Activated CD8-positive, alpha-beta memory T cell treated with anti-CD3 and anti-CD28 coated beads, Interleukin-2, amount 50 U/mL, for 1 hour (primary cell): Measurements from ENCODE around the gene HBQ1.
"Not testable (repeated sequence)": the region's sequence is repeated elsewhere in the genome, so short reads cannot be mapped to it uniquely, and the experiment has no call there.

Experiments used
- DNase-seq: peaks from one replicate; pipeline ENCODE4 v3.0.0-alpha.2; 2020; ENCODE audit errors: extremely low read depth

The HBQ1 gene

DNA sequence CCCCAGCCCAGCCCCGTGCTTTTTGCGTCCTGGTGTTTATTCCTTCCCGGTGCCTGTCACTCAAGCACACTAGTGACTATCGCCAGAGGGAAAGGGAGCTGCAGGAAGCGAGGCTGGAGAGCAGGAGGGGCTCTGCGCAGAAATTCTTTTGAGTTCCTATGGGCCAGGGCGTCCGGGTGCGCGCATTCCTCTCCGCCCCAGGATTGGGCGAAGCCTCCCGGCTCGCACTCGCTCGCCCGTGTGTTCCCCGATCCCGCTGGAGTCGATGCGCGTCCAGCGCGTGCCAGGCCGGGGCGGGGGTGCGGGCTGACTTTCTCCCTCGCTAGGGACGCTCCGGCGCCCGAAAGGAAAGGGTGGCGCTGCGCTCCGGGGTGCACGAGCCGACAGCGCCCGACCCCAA is 4.3 kb upstream of the HBQ1 start:
- DNase-seq: not testable (repeated sequence)

DNA sequence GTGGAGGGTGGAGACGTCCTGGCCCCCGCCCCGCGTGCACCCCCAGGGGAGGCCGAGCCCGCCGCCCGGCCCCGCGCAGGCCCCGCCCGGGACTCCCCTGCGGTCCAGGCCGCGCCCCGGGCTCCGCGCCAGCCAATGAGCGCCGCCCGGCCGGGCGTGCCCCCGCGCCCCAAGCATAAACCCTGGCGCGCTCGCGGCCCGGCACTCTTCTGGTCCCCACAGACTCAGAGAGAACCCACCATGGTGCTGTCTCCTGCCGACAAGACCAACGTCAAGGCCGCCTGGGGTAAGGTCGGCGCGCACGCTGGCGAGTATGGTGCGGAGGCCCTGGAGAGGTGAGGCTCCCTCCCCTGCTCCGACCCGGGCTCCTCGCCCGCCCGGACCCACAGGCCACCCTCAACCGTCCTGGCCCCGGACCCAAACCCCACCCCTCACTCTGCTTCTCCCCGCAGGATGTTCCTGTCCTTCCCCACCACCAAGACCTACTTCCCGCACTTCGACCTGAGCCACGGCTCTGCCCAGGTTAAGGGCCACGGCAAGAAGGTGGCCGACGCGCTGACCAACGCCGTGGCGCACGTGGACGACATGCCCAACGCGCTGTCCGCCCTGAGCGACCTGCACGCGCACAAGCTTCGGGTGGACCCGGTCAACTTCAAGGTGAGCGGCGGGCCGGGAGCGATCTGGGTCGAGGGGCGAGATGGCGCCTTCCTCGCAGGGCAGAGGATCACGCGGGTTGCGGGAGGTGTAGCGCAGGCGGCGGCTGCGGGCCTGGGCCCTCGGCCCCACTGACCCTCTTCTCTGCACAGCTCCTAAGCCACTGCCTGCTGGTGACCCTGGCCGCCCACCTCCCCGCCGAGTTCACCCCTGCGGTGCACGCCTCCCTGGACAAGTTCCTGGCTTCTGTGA is 3.5 kb upstream of the HBQ1 start, which contains the start of gene HBA1:
HBA1 (plus strand) TSS at position 204 of the 906 bp plus-strand sequence; CDS start at position 241, 37 bp downstream.
- DNase-seq: not testable (repeated sequence)

DNA sequence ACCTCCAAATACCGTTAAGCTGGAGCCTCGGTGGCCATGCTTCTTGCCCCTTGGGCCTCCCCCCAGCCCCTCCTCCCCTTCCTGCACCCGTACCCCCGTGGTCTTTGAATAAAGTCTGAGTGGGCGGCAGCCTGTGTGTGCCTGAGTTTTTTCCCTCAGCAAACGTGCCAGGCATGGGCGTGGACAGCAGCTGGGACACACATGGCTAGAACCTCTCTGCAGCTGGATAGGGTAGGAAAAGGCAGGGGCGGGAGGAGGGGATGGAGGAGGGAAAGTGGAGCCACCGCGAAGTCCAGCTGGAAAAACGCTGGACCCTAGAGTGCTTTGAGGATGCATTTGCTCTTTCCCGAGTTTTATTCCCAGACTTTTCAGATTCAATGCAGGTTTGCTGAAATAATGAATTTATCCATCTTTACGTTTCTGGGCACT is 2.9 kb upstream of the HBQ1 start:
- DNase-seq: no peak

DNA sequence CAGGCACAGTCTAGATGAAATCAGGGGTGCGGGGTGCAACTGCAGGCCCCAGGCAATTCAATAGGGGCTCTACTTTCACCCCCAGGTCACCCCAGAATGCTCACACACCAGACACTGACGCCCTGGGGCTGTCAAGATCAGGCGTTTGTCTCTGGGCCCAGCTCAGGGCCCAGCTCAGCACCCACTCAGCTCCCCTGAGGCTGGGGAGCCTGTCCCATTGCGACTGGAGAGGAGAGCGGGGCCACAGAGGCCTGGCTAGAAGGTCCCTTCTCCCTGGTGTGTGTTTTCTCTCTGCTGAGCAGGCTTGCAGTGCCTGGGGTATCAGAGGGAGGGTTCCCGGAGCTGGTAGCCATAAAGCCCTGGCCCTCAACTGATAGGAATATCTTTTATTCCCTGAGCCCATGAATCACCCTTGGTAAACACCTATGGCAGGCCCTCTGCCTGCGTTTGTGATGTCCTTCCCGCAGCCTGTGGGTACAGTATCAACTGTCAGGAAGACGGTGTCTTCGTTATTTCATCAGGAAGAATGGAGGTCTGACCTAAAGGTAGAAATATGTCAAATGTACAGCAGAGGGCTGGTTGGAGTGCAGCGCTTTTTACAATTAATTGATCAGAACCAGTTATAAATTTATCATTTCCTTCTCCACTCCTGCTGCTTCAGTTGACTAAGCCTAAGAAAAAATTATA is 2.1 kb upstream of the HBQ1 start:
- DNase-seq: no peak

DNA sequence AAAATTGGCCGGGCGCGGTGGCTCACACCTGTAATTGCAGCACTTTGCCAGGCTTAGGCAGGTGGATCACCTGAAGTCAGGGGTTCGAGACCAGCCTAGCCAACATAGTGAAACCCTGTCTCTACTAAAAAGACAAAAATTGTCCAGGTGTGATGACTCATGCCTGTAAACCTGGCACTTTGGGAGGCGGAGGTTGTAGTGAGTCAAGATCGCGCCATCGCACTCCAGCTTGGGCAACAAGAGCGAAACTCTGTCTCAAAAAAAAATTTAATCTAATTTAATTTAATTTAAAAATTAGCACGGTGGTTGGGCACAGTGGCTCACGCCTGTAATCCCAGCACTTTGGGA is 1.6 kb upstream of the HBQ1 start:
- DNase-seq: no peak

DNA sequence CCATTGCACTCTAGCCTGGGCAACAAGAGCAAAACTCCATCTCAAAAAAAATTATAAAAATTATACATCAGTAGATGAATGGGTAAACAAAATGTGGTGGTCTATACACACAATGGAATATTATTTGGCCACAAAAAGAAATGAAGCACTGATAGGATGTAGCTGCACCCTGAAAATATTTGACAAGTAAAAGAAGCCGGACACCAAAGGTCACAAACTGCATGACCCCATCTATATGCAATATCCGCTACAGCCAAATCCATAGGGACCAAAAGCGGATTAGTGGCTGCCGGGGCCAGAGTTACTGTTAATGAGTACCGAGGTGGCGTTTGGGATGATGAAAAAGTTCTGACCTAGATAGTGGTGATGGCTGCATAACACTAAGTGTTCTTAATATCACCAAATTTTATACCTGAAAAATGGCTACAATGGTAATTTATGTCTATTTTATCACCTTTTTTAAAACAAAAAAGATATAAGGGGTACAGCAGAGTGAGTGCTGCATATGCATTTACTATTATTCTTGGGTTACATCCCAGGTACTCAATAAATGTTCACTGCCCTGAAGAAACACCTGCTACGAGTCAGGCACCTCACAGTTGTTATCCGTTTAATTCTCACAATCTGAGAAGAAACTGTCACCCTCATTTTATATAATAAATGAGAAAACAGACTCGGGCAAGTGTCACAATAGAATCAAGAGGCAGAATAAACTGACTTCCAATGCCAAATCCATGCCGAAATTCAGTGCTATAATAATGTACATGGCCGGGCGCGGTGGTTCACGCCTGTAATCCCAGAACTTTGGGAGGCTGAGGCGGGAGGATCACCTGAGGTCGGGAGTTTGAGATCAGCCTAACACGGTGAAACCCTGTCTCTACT is 807 bp upstream of the HBQ1 start:
- DNase-seq: no peak

DNA sequence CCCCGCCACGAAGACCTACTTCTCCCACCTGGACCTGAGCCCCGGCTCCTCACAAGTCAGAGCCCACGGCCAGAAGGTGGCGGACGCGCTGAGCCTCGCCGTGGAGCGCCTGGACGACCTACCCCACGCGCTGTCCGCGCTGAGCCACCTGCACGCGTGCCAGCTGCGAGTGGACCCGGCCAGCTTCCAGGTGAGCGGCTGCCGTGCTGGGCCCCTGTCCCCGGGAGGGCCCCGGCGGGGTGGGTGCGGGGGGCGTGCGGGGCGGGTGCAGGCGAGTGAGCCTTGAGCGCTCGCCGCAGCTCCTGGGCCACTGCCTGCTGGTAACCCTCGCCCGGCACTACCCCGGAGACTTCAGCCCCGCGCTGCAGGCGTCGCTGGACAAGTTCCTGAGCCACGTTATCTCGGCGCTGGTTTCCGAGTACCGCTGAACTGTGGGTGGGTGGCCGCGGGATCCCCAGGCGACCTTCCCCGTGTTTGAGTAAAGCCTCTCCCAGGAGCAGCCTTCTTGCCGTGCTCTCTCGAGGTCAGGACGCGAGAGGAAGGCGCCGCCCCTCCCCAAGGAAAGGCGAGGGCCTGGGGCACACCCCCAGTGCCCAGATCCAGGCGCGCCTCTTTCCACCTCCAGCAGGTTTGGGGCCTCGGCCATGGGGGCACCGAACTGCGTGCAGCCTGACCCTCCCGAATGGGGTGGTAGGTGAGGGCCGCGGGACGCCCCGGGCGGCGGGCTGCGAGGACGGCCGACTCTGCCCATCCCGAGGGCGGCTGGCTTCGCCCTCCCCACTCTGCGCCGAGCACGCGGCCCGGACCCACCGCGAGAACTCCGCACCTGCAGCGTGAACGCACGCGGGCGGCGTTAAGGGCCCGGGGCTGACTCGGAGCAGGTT is 664 bp downstream of the HBQ1 start:
- no peak for DNase-seq

DNA sequence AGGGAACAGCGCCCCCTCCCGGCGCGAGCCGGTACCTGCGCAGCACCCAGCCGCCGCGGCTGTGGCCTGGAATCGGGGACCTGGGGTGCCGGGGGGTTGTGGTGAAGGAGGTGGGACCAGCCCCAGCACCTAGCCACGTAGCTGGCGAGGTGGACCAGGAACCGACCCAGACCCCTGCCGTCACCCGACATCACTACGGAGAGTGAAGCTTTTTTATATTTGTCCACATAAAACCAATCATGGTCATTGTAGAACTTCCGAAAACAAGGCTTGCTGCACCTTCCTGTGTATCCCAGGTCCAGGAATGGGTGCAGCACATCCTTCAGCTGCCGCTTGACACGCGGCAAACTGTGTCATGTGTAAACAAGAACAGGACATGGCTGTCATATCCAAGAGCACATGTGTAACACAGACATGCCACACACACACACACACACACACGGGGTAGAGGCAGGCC is 1.3 kb downstream of the HBQ1 start:
- peak; percentile 47 for DNase-seq

DNA sequence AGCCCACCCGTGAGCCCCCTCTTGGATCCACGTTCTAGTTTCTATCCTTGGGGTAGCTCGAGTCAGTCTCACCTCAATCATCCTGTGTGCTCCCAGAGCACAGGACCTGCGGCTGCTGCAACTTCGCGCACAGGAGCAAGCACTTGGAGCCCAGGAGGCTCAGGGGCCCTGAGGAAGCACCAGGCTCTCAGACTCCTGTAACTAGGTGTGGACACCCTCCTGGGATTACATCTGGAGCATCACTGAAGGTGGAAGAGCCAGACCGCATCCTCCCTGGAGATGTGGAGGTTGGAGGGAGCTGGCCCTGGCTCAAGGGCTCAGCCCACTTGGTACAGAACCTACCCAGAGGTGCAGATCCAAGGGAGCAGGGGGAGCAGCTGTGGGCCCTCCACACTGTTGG is 2.7 kb downstream of the HBQ1 start:
- DNase-seq: no peak

DNA sequence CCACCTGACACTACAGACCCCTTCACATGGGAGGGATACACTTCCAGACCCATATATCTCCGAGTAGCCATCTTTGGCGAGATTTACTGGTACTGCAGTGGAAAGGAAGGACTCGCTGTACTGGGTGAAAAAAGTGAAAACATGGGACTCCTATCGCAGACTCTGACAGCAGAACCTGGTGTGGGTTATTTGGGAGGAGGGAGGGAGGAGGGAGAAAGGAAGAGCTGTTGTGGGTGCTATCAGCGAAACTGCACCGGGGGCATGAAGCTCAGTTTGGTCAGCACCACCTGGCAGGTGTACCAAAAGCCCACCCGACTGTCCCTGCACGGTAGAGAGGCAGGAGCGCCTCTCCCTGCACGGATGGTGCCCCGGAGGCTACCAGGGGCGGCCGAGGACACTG is 5.0 kb downstream of the HBQ1 start:
- no peak for DNase-seq

DNA sequence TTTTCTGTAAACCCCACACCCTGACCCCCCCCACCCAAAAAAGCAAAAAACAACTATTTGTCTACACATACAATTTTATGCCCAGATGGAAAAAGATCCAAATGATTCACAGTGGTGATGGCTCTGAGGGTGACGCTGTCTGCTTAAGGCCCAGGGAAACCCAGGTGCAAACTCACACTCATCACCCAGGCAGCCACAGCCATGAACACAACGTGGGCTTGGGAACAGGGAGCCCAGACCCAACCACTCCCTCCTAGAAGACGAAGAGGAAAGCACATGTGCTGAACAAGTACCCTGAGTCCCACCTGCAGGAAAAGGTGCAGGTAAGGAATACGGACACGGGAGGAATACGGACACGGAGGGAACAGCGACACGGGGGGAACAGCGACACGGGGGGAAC is 5.4 kb downstream of the HBQ1 start:
- no peak for DNase-seq

DNA sequence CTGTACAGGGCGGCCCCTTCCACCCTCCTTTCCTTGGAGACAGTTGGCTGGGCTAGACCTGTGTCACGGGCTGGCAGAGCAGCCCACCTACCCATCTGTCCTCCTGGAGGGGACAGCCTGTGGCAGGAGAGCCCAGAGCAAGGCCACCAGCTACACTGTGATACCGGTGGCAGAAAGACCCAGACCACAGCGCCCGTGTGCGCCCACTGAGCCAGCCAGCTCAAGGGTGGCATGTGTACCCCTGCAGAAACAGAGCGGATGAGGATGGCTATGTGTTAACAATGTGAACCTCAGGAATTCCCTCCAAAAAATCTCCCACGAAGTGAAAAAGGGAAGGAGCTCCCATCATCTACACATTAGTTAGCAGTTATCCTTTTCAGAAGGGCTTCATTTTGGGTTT is 7.1 kb downstream of the HBQ1 start:
- no peak for DNase-seq

DNA sequence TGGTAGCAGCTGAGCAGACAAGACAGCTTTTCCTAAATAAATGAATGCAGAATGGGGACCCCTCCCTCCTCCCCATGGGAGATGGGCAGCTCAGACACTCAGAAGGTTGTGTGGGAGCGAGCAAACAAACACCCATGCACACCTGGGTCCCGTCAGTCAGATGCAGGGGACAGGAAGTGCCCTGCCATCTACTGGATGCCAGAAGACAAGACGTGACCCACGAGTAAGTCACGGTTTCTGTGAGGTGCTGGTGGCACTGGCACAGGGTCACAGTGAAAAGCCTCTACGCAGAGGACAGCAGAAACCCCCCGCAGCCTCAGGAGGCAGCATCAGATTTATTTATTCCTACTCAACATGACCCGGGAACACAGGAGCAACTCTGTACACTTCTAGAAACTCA is 8.4 kb downstream of the HBQ1 start:
- DNase-seq: no peak

DNA sequence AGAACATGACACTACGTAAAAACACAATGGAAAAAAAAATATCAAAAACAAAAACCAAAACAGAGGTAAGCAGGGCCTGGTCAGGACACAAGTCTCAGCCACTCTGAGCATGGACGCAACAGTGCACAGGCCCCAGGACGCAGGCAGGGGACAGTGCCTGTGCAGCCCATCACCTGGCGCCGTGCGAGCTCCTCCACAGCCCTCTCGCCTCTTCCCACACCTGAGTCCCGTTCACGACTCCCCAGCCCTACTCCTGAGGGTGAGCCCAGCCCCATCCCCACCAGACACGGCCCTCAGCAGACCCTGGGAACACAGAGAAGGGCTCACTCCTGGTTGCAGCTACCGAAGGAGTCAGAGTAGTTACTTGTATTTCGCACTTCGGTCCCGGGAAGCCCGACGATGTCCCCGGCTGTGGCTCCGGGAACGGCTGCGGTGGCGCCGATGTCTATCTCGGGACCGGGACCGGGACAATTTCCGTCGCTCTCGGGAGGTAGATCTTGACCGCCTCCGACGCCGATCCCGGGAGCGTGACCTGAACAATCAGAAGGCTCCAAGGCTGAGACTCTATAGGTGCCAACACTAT is 9.4 kb downstream of the HBQ1 start:
- DNase-seq: no peak

DNA sequence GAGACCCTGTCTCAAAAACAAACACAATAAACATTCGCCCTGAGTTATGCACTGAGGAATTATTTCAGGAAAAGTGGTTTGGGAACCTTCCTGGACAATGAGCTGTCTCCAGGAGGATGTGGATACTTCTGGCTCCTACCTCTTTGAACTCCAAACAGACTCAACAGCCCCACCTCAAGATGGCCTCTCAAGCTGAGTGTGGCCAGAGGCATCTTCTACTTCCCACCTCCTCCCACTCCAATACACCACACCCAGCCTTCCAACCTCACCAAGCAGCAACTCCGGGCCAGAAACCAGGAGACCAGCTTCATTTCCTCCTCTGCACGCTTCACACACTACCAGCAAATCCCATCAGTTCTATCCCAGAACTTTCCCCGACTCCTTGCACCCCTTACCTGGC is 11.6 kb downstream of the HBQ1 start:
- no peak for DNase-seq

DNA sequence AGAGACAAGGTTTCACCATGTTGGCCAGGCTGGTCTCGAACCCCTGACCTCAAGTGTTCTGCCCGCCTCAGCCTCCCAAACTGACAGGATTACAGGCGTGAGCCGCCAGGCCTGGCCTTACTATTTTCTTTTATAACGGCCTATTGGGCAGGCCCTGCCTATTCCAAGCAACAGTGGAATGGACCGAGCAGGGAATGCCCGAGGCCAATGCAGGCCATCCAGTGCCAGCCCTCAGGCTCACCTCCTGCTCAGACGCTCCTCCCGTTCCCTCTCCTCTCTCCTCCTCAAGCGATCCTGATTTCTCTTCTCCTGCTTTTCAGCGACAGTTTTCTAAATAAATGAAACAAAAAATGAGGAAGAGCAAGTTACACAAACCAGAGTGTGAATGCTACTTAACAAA is 12.4 kb downstream of the HBQ1 start:
- no peak for DNase-seq

DNA sequence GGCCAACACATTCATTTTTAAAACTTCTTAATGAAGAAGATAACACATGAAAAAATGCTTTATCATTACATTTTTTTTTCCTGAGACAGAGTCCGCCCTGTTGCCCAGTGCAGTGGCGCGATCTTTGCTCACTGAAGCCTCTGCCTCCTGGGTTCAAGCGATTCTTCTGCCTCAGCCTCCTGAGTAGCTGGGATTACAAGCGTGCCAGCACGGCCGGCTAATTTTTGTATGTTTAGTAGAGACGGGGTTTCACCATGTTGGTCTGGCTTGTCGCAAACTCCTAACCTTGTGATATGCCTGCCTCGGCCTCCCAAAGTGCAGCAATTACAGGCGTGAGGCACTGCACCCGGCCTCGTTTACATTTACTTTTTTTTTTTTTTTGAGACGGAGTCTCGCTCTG is 13.2 kb downstream of the HBQ1 start:
- no peak for DNase-seq

DNA sequence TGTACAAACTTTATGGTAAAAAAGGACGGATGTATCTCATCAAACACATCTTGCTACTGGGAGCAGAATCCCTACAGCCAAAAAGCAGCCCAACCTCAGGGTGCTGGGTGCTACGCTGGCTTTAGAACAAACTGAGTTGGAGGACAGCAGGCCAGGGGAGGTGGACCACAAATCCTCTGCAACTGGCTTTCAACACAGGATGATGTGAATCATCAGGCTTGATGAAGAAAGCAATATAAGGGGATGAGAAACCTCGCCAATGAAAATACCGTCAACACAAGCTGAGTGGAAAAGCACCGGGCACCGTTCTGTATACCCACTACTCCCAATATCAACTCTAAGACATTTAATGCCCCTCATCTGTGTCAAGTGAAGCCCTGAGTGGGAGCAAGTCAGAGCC is 14.3 kb downstream of the HBQ1 start:
- DNase-seq: no peak

DNA sequence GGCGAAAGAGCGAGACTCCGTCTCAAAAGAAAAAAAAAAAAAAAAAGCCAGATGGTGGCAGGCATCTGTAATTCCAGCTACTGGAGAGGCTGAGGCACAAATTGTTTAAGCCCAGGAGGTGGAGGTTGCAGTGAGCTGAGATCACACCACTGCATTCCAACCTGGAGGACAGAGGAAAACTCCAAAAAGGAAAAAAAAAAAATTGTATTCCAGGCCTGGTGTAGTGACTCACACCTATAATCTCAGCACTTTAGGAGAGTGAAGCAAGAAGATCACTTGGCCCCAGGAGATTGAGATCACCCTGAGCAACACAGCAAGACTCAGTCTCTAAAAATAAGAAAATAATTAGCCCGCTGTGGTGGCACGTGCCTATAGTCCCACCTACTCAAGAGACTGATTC is 20.1 kb downstream of the HBQ1 start:
- DNase-seq: no peak

DNA sequence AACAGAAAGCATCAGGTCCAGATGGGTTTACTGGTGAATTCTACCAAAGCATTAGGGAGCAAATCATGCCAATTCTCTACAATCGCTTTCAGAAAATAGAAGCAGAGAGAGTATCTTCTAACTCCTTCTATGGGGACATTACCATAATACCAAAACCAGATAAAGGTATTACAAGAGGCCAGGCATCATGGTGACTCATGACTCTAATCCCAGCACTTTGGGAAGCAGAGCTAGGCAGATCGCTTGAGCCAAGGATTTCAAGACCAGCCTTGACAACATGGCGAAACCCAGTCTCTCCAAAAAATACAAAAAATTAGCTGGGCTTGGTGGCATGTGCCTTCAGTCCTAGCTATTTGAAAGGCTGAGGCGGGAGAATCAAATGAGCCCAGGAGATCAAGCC is 23.0 kb downstream of the HBQ1 start:
- DNase-seq: no peak

DNA sequence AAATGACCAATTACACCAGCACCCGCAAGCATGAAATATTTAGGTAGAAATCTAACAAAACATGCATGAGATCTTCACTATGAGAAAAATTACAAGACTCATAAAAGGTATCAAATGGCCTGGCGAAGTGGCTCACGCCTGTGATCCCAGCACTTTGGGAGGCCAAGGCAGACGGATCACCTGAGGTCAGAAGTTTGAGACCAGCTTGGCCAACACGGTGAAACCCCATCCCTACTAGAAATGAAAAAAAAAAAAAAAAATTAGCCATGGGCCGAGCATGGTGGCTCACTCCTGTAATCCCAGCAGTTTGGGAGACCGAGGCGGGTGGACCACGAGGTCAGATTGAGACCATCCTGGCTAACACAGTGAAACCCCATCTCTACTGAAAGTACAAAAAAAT is 23.8 kb downstream of the HBQ1 start:
- DNase-seq: not testable (repeated sequence)
